ENCODE data around the gene ACP6. TPM values are rescaled to one million over a fixed set of nuclear protein-coding genes. Genes with fewer than 3 reads are reported as not detected.
"Not testable (repeated sequence)": the region's sequence is repeated elsewhere in the genome, so short reads cannot be mapped to it uniquely, and the experiment has no call there.

The ACP6 gene
- total RNA-seq, 2 experiments from 2014 or later: 19.4 to 19.5 TPM

GRCh38 chr1:147677681-147678080, 7.4 kb upstream of the ACP6 start:
- H3K36me3 Mint-ChIP-seq (ENCODE audit: low read depth); CTCF ChIA-PET; H3K4me3 Mint-ChIP-seq; DNase-seq; H3K4me1 Mint-ChIP-seq (ENCODE audit: low read depth); POLR2A ChIA-PET; ATAC-seq; H3K27ac Mint-ChIP-seq: not testable (repeated sequence)
- Mint-ChIP-seq H3K9me3 (ENCODE audit: insufficient read depth) (peaks cover 18% of the 10 kb centered on the region), H3K27me3 (ENCODE audit: low read depth) (peaks cover 19% of the 10 kb centered on the region)

- CTCF ChIA-PET: interaction anchor here (1.9 kb wide), 1 partner anchor 36 kb away, joined by 5 read pairs; no protein-coding TSS in a partner anchor
- Mint-ChIP-seq H3K4me3 (no peak overlapping the region), H3K36me3 (ENCODE audit: low read depth) (peaks cover 2% of the 10 kb centered on the region)
Measured at GRCh38 chr1:147676311-147677085, 6.2 kb upstream of the ACP6 start.

GRCh38 chr1:147673816-147674215, 3.5 kb upstream of the ACP6 start:
- H3K27me3 Mint-ChIP-seq (ENCODE audit: low read depth): peaks cover 20% of the 10 kb centered on the region
- H3K9me3 Mint-ChIP-seq (ENCODE audit: insufficient read depth): peaks cover 4% of the 10 kb centered on the region
- DNase-seq: no peak
- ATAC-seq: no peak
- H3K27ac Mint-ChIP-seq: no peak overlapping the region
- ChIA-PET POLR2A (interaction anchor here (0.7 kb wide), 1 partner anchor 10 kb away, joined by 3 read pairs; no protein-coding TSS in a partner anchor), CTCF (interaction anchor here (1.0 kb wide), 1 partner anchor 31 kb away, joined by 3 read pairs; no protein-coding TSS in a partner anchor)
- H3K36me3 Mint-ChIP-seq (ENCODE audit: low read depth): peaks cover 2% of the 10 kb centered on the region
- no peak overlapping the region for H3K4me3 Mint-ChIP-seq
- peaks cover 20% of the 10 kb centered on the region for H3K4me1 Mint-ChIP-seq (ENCODE audit: low read depth)

More at GRCh38 chr1:147676311-147677085, 6.2 kb upstream of the ACP6 start:
- Mint-ChIP-seq H3K27ac (no peak overlapping the region), H3K27me3 (ENCODE audit: low read depth) (peaks cover 20% of the 10 kb centered on the region), H3K9me3 (ENCODE audit: insufficient read depth) (peaks cover 11% of the 10 kb centered on the region), H3K4me1 (ENCODE audit: low read depth) (peaks cover 7% of the 10 kb centered on the region)
- DNase-seq: no peak
- ATAC-seq: no peak
- POLR2A ChIA-PET: no interaction called here

GRCh38 chr1:147673406-147673805, 3.1 kb upstream of the ACP6 start:
- H3K36me3 Mint-ChIP-seq (ENCODE audit: low read depth): peaks cover 2% of the 10 kb centered on the region
- peaks cover 24% of the 10 kb centered on the region for H3K4me1 Mint-ChIP-seq (ENCODE audit: low read depth)
- peaks cover 4% of the 10 kb centered on the region for H3K9me3 Mint-ChIP-seq (ENCODE audit: insufficient read depth)
- POLR2A ChIA-PET: interaction anchor here (0.7 kb wide), 1 partner anchor 9 kb away, joined by 3 read pairs; no protein-coding TSS in a partner anchor
- no peak overlapping the region for H3K27ac Mint-ChIP-seq
- DNase-seq (no peak), ATAC-seq (no peak)
- peaks cover 20% of the 10 kb centered on the region for H3K27me3 Mint-ChIP-seq (ENCODE audit: low read depth)
- no peak overlapping the region for H3K4me3 Mint-ChIP-seq
- CTCF ChIA-PET: no interaction called here

DNA sequence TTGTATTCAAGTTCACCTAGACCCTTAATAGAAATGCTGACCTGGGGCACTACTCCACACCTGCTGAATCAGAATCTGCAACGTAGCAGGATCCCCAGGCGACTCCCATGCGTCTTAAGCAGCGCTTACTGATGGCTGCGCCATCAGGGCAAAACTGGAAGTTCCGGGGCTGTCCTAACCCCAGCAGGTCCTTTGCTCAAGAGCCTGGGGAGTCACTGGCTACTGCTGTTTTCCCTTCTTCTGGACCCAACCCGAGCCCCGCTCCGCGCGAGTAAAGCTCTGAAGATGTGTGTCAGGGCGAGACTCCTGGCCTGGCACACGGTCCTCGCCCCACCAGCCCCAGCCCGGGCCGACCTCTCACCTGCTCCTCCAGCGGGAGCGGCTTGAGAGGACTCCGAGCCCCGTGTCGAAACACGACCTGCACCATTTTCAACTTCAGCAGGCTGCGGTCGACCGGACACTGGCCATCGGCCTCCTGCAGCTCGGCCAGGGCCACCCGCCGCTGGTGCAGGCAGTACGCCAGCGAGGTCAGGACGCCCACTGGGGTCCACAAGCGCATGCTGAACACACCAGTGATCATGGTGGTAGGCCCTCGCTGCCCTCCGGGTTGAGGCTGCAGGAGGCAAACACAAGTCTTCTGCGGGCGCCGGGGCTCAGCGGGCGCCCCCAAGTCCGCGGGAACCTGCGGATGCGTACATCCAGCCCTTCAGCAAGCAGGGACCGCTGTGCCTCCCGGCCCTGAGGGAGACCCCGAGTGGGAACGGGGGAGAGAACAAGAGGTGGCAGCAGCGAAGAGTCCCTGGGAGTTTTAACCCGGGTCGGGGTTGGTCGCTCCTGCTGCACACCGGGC, 630 bp downstream of the ACP6 start:
- peak; percentile 56 for ATAC-seq
- Mint-ChIP-seq H3K27me3 (ENCODE audit: low read depth) (peaks cover 12% of the 10 kb centered on the region), H3K27ac (peak overlapping the region; percentile 86), H3K4me1 (ENCODE audit: low read depth) (peaks cover 31% of the 10 kb centered on the region), H3K4me3 (peak overlapping the region; percentile 85), H3K36me3 (ENCODE audit: low read depth) (peaks cover 1% of the 10 kb centered on the region), H3K9me3 (ENCODE audit: insufficient read depth) (no peaks in the 10 kb centered on the region)
- peak; percentile 56 for DNase-seq
- ChIA-PET POLR2A (interaction anchor here (0.8 to 1.1 kb wide), 3 partner anchors 12 to 24 kb away, joined by 3 to 11 read pairs (median 4); no protein-coding TSS in a partner anchor), CTCF (interaction anchor here (1.1 to 1.5 kb wide), 7 partner anchors 12 to 223 kb away, joined by 3 to 9 read pairs (median 5); no protein-coding TSS in a partner anchor)

- POLR2A ChIA-PET: no interaction called here
- no peak overlapping the region for H3K4me3 Mint-ChIP-seq
- no peaks in the 10 kb centered on the region for H3K27me3 Mint-ChIP-seq (ENCODE audit: low read depth)
- DNase-seq: no peak
- no peaks in the 10 kb centered on the region for H3K9me3 Mint-ChIP-seq (ENCODE audit: insufficient read depth)
- no peak for ATAC-seq
- peaks cover 12% of the 10 kb centered on the region for H3K36me3 Mint-ChIP-seq (ENCODE audit: low read depth)
- no peak overlapping the region for H3K27ac Mint-ChIP-seq
- CTCF ChIA-PET: interaction anchor here (1.2 to 1.9 kb wide), 3 partner anchors 17 to 169 kb away, joined by 3 to 6 read pairs (median 5); no protein-coding TSS in a partner anchor
- peaks cover 32% of the 10 kb centered on the region for H3K4me1 Mint-ChIP-seq (ENCODE audit: low read depth)
Measured at GRCh38 chr1:147665521-147665920, 4.8 kb downstream of the ACP6 start.

GRCh38 chr1:147664206-147664605, 6.1 kb downstream of the ACP6 start:
- ATAC-seq: no peak
- CTCF ChIA-PET: interaction anchor here (1.0 to 1.9 kb wide), 5 partner anchors 10 to 168 kb away, joined by 3 to 6 read pairs (median 3); no protein-coding TSS in a partner anchor

DNA sequence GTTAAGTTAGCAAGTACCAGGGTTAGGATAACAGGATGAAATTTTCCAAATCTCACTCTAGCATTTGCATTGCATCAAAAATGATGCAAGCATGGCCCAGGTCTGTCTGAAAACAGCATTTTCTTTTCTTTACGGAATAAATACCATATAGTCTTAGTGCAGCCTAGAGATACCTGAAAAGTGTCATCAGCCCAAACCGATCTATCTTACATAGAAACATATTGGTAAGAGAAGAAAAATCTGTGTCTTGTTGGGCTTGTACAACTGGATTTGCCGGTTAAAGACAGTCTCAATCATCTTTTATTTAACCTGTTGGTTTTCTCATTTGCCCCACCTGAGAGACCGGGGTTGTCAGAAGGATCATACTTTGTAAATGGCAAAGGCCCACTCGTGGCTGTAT, 15.8 kb downstream of the ACP6 start:
- Mint-ChIP-seq H3K9me3 (ENCODE audit: insufficient read depth) (no peaks in the 10 kb centered on the region), H3K36me3 (ENCODE audit: low read depth) (peaks cover 36% of the 10 kb centered on the region), H3K27ac (no peak overlapping the region), H3K4me1 (ENCODE audit: low read depth) (peaks cover 14% of the 10 kb centered on the region), H3K27me3 (ENCODE audit: low read depth) (no peaks in the 10 kb centered on the region), H3K4me3 (no peak overlapping the region)
- ATAC-seq (no peak), DNase-seq (no peak)
- POLR2A ChIA-PET: no interaction called here
- CTCF ChIA-PET: no interaction called here

More at GRCh38 chr1:147664206-147664605, 6.1 kb downstream of the ACP6 start:
- H3K4me1 Mint-ChIP-seq (ENCODE audit: low read depth): peaks cover 29% of the 10 kb centered on the region
- no peak overlapping the region for H3K27ac Mint-ChIP-seq
- no peaks in the 10 kb centered on the region for H3K27me3 Mint-ChIP-seq (ENCODE audit: low read depth)
- H3K9me3 Mint-ChIP-seq (ENCODE audit: insufficient read depth): no peaks in the 10 kb centered on the region
- H3K4me3 Mint-ChIP-seq: no peak overlapping the region
- no peak for DNase-seq
- H3K36me3 Mint-ChIP-seq (ENCODE audit: low read depth): peaks cover 12% of the 10 kb centered on the region
- POLR2A ChIA-PET: interaction anchor here (0.5 to 1.0 kb wide), 2 partner anchors 9 to 16 kb away, joined by 3 read pairs; no protein-coding TSS in a partner anchor

DNA sequence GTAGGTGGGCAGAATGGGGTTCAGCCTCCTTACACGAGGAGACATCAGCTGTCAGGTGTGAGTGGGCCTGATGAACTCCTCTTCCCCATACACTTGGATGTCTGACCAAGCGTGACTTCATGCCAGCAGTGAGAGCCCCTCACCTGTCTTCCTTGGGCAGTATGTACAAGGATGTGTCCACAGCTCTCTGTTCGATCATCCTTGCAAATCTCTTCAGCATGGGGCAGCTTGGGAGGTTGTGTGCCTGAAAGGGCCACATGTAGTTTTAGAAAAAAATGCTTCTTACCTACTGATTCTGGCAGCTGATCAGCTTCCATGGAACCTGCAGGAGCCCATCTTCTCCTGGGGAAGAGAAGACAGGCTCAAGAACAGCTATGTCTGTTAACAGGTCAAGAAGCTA, 18.0 kb downstream of the ACP6 start:
- H3K36me3 Mint-ChIP-seq (ENCODE audit: low read depth): peaks cover 39% of the 10 kb centered on the region
- ATAC-seq: no peak
- no peaks in the 10 kb centered on the region for H3K9me3 Mint-ChIP-seq (ENCODE audit: insufficient read depth)
- no peak for DNase-seq
- POLR2A ChIA-PET: no interaction called here
- no peaks in the 10 kb centered on the region for H3K27me3 Mint-ChIP-seq (ENCODE audit: low read depth)
- no peak overlapping the region for H3K27ac Mint-ChIP-seq
- CTCF ChIA-PET: interaction anchor here (1.2 to 2.2 kb wide), 3 partner anchors 11 to 25 kb away, joined by 3 to 6 read pairs (median 3); no protein-coding TSS in a partner anchor
- no peak overlapping the region for H3K4me3 Mint-ChIP-seq
- H3K4me1 Mint-ChIP-seq (ENCODE audit: low read depth): peaks cover 36% of the 10 kb centered on the region

DNA sequence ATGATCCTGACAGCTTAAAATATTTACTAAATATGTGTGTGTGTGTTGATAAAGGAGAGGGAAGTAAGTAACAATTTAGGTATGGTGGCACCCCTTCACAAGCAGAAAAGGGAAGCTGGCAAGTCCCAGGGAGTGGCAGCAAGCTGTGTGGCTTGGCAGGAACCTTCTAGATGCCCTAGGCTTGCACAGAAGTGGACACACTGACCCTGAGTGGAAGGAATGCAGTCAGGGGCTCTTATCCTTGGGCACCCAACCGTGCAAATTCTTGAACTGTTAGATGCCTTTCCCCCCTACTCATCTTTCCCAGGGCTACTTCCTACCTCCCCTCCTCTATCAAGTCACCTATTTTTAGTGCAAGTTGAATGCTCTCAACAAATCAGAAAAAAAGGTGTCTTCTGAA, 18.9 kb downstream of the ACP6 start:
- H3K27me3 Mint-ChIP-seq (ENCODE audit: low read depth): no peaks in the 10 kb centered on the region
- CTCF ChIA-PET: interaction anchor here (1.2 to 2.2 kb wide), 3 partner anchors 10 to 24 kb away, joined by 3 to 6 read pairs (median 3); no protein-coding TSS in a partner anchor
- POLR2A ChIA-PET: no interaction called here
- no peak for DNase-seq
- no peak overlapping the region for H3K27ac Mint-ChIP-seq
- peaks cover 44% of the 10 kb centered on the region for H3K4me1 Mint-ChIP-seq (ENCODE audit: low read depth)
- H3K9me3 Mint-ChIP-seq (ENCODE audit: insufficient read depth): no peaks in the 10 kb centered on the region
- peaks cover 39% of the 10 kb centered on the region for H3K36me3 Mint-ChIP-seq (ENCODE audit: low read depth)
- ATAC-seq: no peak
- H3K4me3 Mint-ChIP-seq: no peak overlapping the region

DNA sequence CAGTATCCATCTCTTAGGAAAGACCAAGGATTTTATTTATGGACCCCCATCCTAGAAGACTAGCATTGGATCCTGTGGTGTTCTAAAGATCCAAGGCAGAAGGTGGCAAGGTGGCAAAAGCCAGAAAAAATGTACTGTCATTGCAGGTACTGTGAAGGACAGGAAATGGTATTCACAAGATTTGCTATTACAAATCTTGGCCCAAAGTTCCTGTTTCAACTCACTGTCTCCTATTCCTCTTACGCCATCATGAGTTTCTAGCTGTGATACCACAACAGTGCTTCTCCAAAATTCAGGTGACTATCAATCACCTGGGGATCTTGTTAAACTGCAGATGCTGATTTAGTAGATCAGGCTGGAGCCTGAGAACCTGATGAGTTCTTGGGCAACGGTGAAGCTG, 21.4 kb downstream of the ACP6 start:
- ChIA-PET POLR2A (interaction anchor here (1.1 to 1.4 kb wide), 2 partner anchors 15 to 21 kb away, joined by 3 to 11 read pairs; partner anchors contain the start of gene ACP6), CTCF (interaction anchor here (0.9 to 2.8 kb wide), 9 partner anchors 12 to 244 kb away, joined by 3 to 15 read pairs (median 4); a partner anchor contains a TSS)
- Mint-ChIP-seq H3K27ac (peak overlapping the region; percentile 82), H3K27me3 (ENCODE audit: low read depth) (no peaks in the 10 kb centered on the region), H3K4me1 (ENCODE audit: low read depth) (peaks cover 66% of the 10 kb centered on the region), H3K9me3 (ENCODE audit: insufficient read depth) (no peaks in the 10 kb centered on the region), H3K36me3 (ENCODE audit: low read depth) (peaks cover 39% of the 10 kb centered on the region), H3K4me3 (no peak overlapping the region)
- DNase-seq (no peak), ATAC-seq (peak; percentile 6)
